ENCODE results near the gene PTPRM. TPM values are rescaled to one million over a fixed set of nuclear protein-coding genes. Genes with fewer than 3 reads are reported as not detected.
A peak's percentile ranks its signal among the peaks of the same experiment; 100 is the strongest.

PTPRM gene
- total and polyA plus RNA-seq, 4 donors: 9.2 to 23.0 (median 12.7) TPM

GRCh38 chr18:7876354-7877104 lies 309.4 kb downstream of the PTPRM start:
- H3K4me1 ChIP-seq (ENCODE audit: control insufficient read depth in 4 of 4, insufficient read depth in 4 of 4, low read length in 3 of 4): no peaks in the 10 kb centered on the region
- no peak overlapping the region for H3K4me3 ChIP-seq (ENCODE audit: low read depth in 1 of 3, low read length in 3 of 3)
- H3K27me3 ChIP-seq (ENCODE audit: control insufficient read depth in 4 of 4, insufficient read depth in 4 of 4, low read length in 3 of 4): no peaks in the 10 kb centered on the region
- WGBS: 91% methylated on average over 2 of the region's 2 CpGs
- no peak overlapping the region for H3K9ac ChIP-seq (ENCODE audit: low read depth in 1 of 2, low read length in 2 of 2)
- no peaks in the 10 kb centered on the region for H3K9me3 ChIP-seq (ENCODE audit: control insufficient read depth in 4 of 4, low read length in 3 of 4)
- no peak for TF ChIP-seq TAF1 (conservative IDR thresholded peaks at IDR 0.05)
- TF ChIP-seq JUND (IDR thresholded peaks at IDR 0.05): no peak
- TF ChIP-seq, protein P1, sequence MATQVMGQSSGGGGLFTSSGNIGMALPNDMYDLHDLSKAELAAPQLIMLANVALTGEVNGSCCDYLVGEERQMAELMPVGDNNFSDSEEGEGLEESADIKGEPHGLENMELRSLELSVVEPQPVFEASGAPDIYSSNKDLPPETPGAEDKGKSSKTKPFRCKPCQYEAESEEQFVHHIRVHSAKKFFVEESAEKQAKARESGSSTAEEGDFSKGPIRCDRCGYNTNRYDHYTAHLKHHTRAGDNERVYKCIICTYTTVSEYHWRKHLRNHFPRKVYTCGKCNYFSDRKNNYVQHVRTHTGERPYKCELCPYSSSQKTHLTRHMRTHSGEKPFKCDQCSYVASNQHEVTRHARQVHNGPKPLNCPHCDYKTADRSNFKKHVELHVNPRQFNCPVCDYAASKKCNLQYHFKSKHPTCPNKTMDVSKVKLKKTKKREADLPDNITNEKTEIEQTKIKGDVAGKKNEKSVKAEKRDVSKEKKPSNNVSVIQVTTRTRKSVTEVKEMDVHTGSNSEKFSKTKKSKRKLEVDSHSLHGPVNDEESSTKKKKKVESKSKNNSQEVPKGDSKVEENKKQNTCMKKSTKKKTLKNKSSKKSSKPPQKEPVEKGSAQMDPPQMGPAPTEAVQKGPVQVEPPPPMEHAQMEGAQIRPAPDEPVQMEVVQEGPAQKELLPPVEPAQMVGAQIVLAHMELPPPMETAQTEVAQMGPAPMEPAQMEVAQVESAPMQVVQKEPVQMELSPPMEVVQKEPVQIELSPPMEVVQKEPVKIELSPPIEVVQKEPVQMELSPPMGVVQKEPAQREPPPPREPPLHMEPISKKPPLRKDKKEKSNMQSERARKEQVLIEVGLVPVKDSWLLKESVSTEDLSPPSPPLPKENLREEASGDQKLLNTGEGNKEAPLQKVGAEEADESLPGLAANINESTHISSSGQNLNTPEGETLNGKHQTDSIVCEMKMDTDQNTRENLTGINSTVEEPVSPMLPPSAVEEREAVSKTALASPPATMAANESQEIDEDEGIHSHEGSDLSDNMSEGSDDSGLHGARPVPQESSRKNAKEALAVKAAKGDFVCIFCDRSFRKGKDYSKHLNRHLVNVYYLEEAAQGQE (IDR thresholded peaks at IDR 0.05): no peak
- TF ChIP-seq, protein P2, sequence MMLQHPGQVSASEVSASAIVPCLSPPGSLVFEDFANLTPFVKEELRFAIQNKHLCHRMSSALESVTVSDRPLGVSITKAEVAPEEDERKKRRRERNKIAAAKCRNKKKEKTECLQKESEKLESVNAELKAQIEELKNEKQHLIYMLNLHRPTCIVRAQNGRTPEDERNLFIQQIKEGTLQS (IDR thresholded peaks at IDR 0.05): no peak
- TF ChIP-seq HNF4A (conservative IDR thresholded peaks at IDR 0.05): no peak
- no peak for TF ChIP-seq RAD21 (IDR thresholded peaks at IDR 0.05)
- no peak for TF ChIP-seq NR2F2 (IDR thresholded peaks at IDR 0.05)
- H3K36me3 ChIP-seq (ENCODE audit: control insufficient read depth in 4 of 4, insufficient read depth in 3 of 4, low read depth in 1 of 4, low read length in 3 of 4): no peaks in the 10 kb centered on the region
- H3K27ac ChIP-seq (ENCODE audit: low read depth in 1 of 2, low read length in 2 of 2): no peak overlapping the region
- DNase-seq (ENCODE audit: low spot score): no peak

GRCh38 chr18:7877609-7878008 lies 310.5 kb downstream of the PTPRM start:
- Histone ChIP-seq H3K27ac (ENCODE audit: low read depth in 1 of 2, low read length in 2 of 2) (no peak overlapping the region), H3K4me1 (ENCODE audit: control insufficient read depth in 4 of 4, insufficient read depth in 4 of 4, low read length in 3 of 4) (no peaks in the 10 kb centered on the region), H3K4me3 (ENCODE audit: low read depth in 1 of 3, low read length in 3 of 3) (no peak overlapping the region), H3K36me3 (ENCODE audit: control insufficient read depth in 4 of 4, insufficient read depth in 3 of 4, low read depth in 1 of 4, low read length in 3 of 4) (no peaks in the 10 kb centered on the region), H3K27me3 (ENCODE audit: control insufficient read depth in 4 of 4, insufficient read depth in 4 of 4, low read length in 3 of 4) (no peaks in the 10 kb centered on the region), H3K9ac (ENCODE audit: low read depth in 1 of 2, low read length in 2 of 2) (no peak overlapping the region), H3K9me3 (ENCODE audit: control insufficient read depth in 4 of 4, low read length in 3 of 4) (no peaks in the 10 kb centered on the region)
- 16% methylated on average over 1 of the region's 1 CpG for WGBS
- no peak for DNase-seq (ENCODE audit: low spot score)
- TF ChIP-seq, protein P2 (IDR thresholded peaks at IDR 0.05): no peak
- TF ChIP-seq FOXA2 (IDR thresholded peaks at IDR 0.05): no peak
- no peak for TF ChIP-seq GABPA (IDR thresholded peaks at IDR 0.05 in 1 of 2, conservative IDR thresholded peaks at IDR 0.05 in 1 of 2)
- TF ChIP-seq NR2F2 (IDR thresholded peaks at IDR 0.05): no peak
- TF ChIP-seq JUND (IDR thresholded peaks at IDR 0.05): peak in 1 of 2 donors; percentile 55
- TF ChIP-seq RXRA (IDR thresholded peaks at IDR 0.05): peak in 1 of 2 donors; percentile 55
- TF ChIP-seq EGR1 (IDR thresholded peaks at IDR 0.05; ENCODE audit: low read depth in 2 of 2): no peak
- TF ChIP-seq YY1 (IDR thresholded peaks at IDR 0.05): no peak
- TF ChIP-seq FOXA1 (IDR thresholded peaks at IDR 0.05): no peak
- TF ChIP-seq, protein P3, sequence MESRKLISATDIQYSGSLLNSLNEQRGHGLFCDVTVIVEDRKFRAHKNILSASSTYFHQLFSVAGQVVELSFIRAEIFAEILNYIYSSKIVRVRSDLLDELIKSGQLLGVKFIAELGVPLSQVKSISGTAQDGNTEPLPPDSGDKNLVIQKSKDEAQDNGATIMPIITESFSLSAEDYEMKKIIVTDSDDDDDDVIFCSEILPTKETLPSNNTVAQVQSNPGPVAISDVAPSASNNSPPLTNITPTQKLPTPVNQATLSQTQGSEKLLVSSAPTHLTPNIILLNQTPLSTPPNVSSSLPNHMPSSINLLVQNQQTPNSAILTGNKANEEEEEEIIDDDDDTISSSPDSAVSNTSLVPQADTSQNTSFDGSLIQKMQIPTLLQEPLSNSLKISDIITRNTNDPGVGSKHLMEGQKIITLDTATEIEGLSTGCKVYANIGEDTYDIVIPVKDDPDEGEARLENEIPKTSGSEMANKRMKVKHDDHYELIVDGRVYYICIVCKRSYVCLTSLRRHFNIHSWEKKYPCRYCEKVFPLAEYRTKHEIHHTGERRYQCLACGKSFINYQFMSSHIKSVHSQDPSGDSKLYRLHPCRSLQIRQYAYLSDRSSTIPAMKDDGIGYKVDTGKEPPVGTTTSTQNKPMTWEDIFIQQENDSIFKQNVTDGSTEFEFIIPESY (IDR thresholded peaks at IDR 0.05): no peak
- TF ChIP-seq, protein P4, sequence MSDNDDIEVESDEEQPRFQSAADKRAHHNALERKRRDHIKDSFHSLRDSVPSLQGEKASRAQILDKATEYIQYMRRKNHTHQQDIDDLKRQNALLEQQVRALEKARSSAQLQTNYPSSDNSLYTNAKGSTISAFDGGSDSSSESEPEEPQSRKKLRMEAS (IDR thresholded peaks at IDR 0.05): no peak
- no peak for TF ChIP-seq TAF1 (conservative IDR thresholded peaks at IDR 0.05)
- TF ChIP-seq CTCF (IDR thresholded peaks at IDR 0.05; ENCODE audit: low read depth, low read length, missing input control): no peak
- TF ChIP-seq, protein P1 (IDR thresholded peaks at IDR 0.05): no peak
- TF ChIP-seq HNF4G (IDR thresholded peaks at IDR 0.05): no peak
- TF ChIP-seq HNF4A (conservative IDR thresholded peaks at IDR 0.05): peak; percentile 55 to 61
- peak; percentile 21 for TF ChIP-seq SP1 (IDR thresholded peaks at IDR 0.05)
- TF ChIP-seq RAD21 (IDR thresholded peaks at IDR 0.05): peak; percentile 40 to 61
